ENCODE data around the gene CLOCK.

DNA sequence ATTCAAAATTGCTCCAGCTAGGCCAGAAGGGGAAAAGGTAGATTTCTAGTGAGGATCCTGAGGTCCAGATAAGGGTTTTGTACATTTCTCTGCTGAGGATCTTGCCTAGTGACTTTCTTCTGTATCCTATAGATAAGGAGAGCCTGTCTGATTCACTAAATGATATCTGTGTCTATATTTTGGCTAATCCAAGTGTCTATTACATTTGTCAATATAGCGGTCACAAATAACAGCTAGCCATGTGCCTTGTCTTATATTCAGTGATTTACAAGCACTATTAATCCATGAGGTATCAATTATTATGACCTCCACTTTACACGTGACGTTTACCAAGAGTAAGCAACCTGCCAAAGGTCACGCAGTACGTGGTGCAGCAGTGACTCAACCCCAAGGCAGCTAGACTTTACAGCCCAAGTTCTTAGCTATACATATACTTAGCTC is 109.3 kb downstream of the CLOCK start:
- TF ChIP-seq CHD2 (IDR thresholded peaks at IDR 0.05; ENCODE audit: low read length, partially characterized antibody): no peak
- TF ChIP-seq, protein P1, sequence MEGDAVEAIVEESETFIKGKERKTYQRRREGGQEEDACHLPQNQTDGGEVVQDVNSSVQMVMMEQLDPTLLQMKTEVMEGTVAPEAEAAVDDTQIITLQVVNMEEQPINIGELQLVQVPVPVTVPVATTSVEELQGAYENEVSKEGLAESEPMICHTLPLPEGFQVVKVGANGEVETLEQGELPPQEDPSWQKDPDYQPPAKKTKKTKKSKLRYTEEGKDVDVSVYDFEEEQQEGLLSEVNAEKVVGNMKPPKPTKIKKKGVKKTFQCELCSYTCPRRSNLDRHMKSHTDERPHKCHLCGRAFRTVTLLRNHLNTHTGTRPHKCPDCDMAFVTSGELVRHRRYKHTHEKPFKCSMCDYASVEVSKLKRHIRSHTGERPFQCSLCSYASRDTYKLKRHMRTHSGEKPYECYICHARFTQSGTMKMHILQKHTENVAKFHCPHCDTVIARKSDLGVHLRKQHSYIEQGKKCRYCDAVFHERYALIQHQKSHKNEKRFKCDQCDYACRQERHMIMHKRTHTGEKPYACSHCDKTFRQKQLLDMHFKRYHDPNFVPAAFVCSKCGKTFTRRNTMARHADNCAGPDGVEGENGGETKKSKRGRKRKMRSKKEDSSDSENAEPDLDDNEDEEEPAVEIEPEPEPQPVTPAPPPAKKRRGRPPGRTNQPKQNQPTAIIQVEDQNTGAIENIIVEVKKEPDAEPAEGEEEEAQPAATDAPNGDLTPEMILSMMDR (IDR thresholded peaks at IDR 0.05): no peak
- TF ChIP-seq, protein P2, sequence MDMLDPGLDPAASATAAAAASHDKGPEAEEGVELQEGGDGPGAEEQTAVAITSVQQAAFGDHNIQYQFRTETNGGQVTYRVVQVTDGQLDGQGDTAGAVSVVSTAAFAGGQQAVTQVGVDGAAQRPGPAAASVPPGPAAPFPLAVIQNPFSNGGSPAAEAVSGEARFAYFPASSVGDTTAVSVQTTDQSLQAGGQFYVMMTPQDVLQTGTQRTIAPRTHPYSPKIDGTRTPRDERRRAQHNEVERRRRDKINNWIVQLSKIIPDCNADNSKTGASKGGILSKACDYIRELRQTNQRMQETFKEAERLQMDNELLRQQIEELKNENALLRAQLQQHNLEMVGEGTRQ (IDR thresholded peaks at IDR 0.05; ENCODE audit: borderline replicate concordance, low read depth, low read length): no peak
- no peak for TF ChIP-seq MXI1 (IDR thresholded peaks at IDR 0.05; ENCODE audit: low read depth, low read length)
- no peak for TF ChIP-seq RAD21 (IDR thresholded peaks at IDR 0.05; ENCODE audit: low read length)
- TF ChIP-seq, protein P3, sequence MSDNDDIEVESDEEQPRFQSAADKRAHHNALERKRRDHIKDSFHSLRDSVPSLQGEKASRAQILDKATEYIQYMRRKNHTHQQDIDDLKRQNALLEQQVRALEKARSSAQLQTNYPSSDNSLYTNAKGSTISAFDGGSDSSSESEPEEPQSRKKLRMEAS (IDR thresholded peaks at IDR 0.05; ENCODE audit: low read depth): no peak
- no peak for TF ChIP-seq EZH2phosphoT487 (IDR thresholded peaks at IDR 0.05; ENCODE audit: borderline replicate concordance, low read depth)
- TF ChIP-seq POLR2AphosphoS5 (IDR thresholded peaks at IDR 0.05; ENCODE audit: low read depth, low read length): no peak
- TF ChIP-seq, protein P4, sequence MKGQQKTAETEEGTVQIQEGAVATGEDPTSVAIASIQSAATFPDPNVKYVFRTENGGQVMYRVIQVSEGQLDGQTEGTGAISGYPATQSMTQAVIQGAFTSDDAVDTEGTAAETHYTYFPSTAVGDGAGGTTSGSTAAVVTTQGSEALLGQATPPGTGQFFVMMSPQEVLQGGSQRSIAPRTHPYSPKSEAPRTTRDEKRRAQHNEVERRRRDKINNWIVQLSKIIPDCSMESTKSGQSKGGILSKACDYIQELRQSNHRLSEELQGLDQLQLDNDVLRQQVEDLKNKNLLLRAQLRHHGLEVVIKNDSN (IDR thresholded peaks at IDR 0.05; ENCODE audit: borderline replicate concordance, low read depth): no peak
- no peak for TF ChIP-seq EP300 (IDR thresholded peaks at IDR 0.05; ENCODE audit: borderline replicate concordance in 1 of 2, low read depth in 1 of 2, low read length in 1 of 2)
- TF ChIP-seq, protein P5, sequence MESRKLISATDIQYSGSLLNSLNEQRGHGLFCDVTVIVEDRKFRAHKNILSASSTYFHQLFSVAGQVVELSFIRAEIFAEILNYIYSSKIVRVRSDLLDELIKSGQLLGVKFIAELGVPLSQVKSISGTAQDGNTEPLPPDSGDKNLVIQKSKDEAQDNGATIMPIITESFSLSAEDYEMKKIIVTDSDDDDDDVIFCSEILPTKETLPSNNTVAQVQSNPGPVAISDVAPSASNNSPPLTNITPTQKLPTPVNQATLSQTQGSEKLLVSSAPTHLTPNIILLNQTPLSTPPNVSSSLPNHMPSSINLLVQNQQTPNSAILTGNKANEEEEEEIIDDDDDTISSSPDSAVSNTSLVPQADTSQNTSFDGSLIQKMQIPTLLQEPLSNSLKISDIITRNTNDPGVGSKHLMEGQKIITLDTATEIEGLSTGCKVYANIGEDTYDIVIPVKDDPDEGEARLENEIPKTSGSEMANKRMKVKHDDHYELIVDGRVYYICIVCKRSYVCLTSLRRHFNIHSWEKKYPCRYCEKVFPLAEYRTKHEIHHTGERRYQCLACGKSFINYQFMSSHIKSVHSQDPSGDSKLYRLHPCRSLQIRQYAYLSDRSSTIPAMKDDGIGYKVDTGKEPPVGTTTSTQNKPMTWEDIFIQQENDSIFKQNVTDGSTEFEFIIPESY (IDR thresholded peaks at IDR 0.05; ENCODE audit: borderline replicate concordance, low read depth): no peak
